LHCN-M2 (cell line): Measurements from ENCODE around the gene CWC15. TPM values are rescaled to one million over a fixed set of nuclear protein-coding genes. Genes with fewer than 3 reads are reported as not detected.
"Not testable (repeated sequence)": the region's sequence is repeated elsewhere in the genome, so short reads cannot be mapped to it uniquely, and the experiment has no call there.

ENCODE experiments used
- DNase-seq: peaks from one replicate; pipeline ENCODE4 v3.0.0-alpha.2; 2012; ENCODE audit warnings: low read depth
- polyA plus RNA-seq: library from polyadenylated mRNA; unstranded; fragments of >200 nt; gene quantifications from one replicate; pipeline ENCODE4 v1.2.1, GENCODE V29; 2012; ENCODE audit warnings: missing spikeins
- total RNA-seq: library from RNA; depleted of rRNA; stranded (reverse); fragments of >200 nt; gene quantifications from 2 replicates; pipeline ENCODE4 v1.2.3, GENCODE V29; 2014; rRNA removed

CWC15 gene
- total RNA-seq, result 45.6 and 49.5 TPM in 2 replicates
- 46.6 TPM for polyA plus RNA-seq

DNA sequence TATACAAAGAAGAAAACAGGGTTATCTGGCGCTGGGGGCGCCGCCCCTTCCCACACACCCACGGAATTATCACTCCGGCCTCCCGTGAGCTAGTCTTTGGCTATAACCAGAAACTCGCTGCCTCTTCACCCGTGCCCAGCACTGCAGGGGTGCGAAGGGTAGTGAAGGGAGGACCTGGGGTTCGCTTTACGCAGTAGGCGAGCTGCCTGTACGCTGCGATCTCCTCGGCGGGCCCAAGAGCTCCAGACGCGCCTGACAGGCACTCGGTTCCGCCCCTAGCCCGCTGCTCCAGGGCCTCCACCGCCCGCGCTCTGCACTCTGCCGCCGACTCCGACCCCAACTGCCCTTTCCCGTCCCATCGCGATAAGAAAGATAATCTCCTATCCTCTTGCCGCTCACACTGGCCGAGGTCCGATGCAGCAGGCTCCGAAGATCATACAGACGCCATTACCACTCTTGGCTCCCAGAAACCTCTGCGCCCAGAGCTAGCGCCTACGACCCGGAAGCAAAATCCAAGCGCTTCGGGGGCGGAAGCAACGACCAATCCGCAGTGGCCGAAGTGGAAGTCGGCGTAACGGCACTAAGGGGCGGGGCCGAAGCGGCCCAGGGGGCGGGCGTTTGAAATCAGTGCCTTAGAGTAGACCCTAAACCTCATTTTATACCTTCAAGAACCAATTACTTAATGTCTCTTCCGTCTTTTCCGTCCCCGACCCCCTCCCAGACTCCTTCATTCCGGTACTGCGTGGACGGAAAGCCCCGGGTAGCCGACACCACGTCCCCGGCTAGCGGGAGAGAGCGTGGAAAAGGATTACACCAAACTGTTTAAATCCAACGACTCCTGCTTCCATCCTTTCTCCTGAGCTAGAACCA, at the start of gene CWC15, which contains the start of gene KDM4D:
TSS of gene CWC15 (minus strand) at position 458 of the 870 bp plus-strand sequence. CDS start 1,371 bp downstream, outside the sequence.
TSS of gene KDM4D (plus strand) at position 611 of the 870 bp plus-strand sequence. CDS start 23,664 bp downstream, outside the sequence.
- peak; percentile 90 for DNase-seq

DNA sequence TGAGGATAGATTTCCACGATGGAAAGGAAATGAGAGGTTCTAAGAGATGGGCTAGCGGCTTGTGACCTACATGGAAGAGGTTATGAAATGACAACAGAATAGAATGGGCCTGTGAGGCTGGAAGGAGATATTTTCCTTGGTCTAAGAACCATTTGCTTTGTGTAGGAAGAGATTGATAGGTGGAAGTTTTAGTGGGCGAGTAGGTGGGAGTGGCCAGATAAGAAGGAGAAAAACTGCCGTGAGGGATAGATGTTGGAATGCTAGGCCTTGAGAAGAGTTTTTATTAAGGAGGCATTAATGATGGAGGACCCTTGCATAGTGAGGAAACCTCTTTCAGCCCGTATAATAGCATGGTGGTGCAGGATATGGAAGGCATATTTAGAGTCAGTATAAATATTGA, 48.1 kb upstream of the CWC15 start:
- DNase-seq, result not testable (repeated sequence)

DNA sequence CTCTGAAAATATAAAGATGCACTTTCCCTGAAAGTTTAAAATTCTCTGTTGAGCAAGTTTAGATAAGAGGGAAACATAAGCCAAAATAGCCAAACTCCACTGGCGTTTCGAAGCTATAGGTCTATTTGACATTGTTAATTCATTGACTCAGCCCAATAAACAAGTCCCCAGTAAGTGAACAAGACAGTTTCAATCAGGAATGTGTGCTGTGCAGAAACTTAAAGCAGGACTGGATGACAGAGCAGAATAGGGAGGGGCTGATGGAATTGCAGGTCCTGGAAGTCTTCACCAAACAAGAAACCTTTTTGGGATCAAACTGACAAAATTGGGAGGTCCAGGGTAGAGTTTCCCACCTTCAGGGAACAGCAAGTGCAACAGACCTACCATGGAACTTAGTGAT, 42.8 kb upstream of the CWC15 start:
- no peak for DNase-seq

DNA sequence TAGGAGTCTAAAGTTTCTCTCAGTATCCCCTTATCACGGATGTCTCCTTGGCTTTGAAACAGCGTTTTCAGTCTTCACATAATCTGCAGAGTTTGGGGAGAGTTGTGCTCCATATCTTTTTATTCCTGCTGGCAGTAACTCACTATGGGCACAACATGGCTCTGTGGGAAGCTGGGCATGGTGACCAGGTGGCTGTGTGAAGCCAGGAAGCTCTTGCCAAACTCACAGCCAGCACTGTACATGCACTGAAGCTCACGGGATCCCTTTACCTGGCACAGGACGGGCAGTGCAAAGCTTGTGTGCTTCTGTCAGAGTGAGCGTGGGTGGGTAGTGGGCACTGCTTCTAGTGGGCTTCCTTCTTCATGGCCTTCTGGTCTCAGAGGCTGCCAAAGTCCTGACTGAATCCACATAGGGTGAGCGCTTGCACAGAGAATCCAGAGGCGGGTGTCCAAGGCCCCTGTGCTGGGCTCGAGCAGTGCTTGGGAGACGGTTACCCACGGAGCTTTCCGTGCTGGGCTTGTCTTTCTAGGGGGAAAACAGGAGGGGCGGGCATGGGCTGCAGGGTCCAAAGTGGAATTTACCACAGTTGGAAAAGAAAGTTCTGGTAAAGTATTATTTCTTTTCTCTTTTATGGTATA, 40.9 kb upstream of the CWC15 start:
- no peak for DNase-seq

DNA sequence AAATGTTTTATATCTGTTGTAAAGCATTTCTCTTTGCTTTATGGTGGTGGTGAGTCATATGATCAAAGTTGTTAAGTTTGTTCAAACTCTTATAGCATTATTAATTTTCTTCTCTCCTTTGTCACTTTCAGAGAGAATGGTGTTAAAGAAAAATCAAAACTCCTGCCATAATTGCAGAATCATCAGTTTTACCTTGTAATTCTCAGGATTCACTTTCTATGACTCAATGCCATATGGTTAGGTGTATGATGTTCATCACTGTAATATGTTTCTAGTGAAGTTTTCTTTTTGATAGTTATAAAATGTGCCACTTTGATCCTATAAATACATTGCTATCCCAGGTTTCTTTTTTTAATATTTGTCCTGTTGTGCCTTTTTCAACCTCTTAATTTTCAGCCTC, 38.0 kb upstream of the CWC15 start:
- no peak for DNase-seq

DNA sequence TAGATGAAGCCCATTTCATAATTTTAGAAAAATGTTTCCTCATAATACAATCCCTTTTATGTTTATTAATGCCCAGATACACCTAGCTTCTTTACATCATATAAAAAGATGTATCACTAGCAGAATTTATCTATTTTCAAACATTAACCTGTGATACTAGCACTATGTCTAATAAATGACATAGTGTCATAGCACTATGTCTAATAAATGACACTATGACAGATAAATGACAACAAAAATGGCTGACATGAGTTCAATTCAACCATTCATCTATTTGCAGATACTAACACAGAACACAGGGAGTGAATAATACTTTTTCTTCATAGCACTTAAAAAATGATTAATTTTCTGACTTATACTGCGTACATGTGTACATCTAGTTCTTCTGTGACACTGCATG, 32.3 kb upstream of the CWC15 start:
- DNase-seq, result no peak

DNA sequence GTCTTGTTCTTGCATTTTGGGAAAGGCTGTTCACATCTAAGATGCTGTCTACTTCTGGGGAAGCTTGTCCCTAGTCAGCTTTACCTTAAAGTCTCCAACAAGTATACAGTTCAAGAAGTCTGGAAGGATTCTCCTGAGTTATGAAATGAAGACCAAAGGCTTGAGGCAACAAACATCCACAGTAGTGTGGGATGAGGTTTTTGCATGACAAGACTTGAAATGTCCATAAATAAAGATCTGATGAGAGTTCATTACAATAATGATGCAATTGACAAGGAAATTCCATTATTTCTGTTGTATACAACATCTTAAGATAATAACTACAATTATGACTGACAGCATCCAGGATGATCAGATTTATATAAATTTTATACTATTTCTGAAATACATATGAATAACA, 30.4 kb upstream of the CWC15 start:
- no peak for DNase-seq

DNA sequence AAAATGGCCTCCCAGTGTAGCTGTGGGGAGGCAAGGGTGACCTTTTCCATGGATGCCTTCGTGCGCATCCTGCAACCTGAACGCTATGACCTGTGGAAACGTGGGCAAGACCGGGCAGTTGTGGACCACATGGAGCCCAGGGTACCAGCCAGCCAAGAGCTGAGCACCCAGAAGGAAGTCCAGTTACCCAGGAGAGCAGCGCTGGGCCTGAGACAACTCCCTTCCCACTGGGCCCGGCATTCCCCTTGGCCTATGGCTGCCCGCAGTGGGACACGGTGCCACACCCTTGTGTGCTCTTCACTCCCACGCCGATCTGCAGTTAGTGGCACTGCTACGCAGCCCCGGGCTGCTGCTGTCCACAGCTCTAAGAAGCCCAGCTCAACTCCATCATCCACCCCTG, 24.9 kb upstream of the CWC15 start:
- no peak for DNase-seq

DNA sequence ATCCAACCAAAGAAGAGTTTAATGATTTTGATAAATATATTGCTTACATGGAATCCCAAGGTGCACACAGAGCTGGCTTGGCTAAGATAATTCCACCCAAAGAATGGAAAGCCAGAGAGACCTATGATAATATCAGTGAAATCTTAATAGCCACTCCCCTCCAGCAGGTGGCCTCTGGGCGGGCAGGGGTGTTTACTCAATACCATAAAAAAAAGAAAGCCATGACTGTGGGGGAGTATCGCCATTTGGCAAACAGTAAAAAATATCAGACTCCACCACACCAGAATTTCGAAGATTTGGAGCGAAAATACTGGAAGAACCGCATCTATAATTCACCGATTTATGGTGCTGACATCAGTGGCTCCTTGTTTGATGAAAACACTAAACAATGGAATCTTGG, 24.1 kb upstream of the CWC15 start:
- DNase-seq, result no peak

DNA sequence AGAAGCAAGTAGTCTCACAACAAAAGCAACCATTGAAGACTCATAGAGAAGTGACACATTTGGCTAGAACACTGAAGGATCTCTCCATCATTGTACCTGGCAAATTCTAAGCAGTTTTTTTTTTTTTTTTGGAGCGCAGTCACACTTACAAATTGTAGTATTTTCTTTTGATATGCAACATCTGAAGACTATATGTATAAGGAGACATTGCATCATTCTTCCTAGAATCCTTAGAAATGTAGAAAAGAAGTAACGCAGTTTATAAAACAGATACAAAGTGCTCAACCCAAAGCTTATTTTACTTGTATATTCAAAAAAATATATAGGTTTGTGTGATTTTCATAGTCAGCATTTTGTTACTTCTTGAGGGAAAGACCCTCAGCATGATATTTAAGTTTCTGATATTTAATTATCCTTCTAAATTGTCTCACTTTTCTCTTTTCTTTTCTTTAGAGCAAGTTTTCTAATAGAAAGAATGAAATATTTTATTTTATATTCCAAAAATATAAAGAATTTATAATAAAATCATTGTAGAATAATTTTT, 20.1 kb upstream of the CWC15 start:
- no peak for DNase-seq

DNA sequence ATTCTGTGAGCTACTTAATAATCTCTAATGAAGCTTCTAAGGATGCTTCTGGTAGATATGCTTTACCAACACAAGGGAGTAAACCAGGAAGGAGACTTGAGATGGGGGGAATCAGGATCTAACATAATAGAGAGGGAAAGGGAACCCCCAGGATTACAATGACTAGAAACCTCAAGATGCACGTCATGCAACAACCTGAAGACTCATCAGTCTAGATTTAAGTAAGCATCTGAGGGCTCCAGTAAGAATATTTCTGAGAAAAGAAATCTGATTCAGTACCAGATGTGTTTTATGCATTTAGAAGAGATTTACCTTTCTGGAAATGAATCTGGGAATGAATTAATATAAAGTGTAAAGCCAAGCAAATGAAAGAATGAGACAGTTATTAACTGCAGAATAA, 15.4 kb upstream of the CWC15 start:
- DNase-seq, result no peak

DNA sequence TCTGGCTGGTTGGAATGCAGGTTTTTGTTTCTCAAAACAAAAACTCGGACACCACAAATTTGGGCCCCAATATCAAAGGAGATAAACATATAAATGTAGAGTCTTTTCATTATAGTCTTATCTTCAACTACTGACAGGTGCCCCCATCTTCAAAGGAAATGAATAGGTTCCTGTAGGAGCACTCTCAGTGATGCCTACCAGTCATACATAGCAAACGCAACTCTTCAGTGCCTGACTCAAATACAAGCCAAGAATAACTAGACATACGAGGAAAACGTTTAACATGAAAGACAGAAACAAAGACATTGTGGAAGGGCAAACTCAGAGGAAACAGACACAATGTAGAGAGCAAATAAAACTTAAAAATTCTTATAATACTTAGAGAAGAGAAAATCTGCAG, 14.0 kb upstream of the CWC15 start:
- no peak for DNase-seq

DNA sequence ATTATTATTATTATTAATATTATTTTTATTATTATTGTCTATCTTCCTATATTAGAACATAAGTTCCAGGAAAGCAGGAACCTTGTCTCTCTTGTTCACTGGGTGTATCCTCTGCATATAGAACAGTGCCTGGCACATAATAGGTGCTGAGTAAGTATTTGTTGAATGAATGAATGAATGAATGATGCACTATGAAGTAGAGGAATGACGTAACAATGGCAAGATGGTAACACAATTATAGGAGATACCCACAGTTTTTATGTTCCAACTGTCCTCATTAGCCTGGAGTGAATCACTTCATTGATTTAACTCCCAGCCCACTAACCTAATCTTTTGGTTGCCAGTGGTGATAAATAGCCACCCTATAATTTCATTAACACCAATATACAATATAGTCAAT, 2.2 kb upstream of the CWC15 start:
- no peak for DNase-seq

DNA sequence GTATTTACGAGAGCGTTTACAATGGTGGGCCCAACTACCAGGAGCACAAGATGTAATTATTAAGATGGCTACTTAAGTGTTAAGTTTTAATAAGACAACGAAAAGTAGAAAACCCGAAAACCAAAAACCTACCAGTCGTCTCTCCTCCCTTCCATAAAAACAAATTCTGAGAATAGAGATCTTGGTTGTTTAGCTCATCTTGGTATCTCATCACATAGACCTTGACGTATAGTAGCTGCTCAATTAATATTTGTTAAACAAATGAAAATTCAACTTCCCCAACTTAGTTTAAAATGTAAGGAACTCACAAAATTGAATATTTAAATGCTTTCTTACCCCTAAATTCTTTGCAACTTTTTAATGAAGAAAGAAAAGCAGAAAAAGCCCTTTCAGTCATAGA, 822 bp upstream of the CWC15 start:
- no peak for DNase-seq

DNA sequence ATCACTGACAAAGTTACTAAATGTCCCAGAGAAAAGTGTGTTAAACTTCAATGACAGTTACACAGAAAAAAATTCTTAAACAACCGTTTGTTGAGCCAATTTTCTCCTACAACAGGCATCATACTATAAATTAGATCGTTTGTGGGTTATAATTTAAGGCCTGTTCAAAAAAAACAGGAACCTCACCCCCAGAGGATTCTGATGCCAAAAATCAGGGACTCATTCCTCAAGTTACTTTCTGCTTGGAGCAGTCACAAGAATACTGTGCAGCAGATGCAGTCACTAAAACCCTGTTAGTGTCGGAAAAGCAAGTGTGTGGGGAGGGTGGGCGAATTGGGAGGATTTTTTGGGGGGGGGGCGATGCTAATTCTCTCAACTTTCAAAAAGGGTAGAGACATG, 657 bp downstream of the CWC15 start:
- DNase-seq, result no peak

DNA sequence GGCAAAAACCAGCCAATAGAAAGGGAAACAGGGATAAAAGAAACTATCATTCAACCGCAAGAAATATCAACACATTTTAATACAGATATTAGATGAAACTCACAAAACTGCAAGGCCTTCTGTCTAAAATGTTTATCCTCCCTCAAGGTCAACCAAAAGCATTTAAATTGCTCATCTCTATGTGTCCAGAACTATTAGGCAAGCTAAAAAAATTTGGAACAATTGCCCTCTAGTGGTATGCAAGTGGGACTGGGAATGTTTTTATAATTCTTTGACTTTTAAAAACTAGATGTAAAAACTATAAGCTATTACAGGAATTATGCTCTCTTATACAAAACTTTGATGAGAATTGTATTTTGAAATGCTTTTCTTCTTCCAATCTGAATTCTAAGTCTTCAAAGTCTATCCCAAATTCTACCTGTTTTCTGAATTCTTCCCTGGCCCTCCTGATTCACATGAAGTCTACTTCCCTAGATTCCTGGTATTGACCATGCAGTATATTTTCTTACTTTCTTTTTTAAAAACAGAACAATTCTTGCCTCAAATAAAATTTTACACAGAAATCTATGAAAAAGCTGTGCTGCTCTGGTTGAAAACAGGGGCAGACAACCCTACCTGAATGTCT, 4.9 kb downstream of the CWC15 start:
- DNase-seq, result peak; percentile 45

DNA sequence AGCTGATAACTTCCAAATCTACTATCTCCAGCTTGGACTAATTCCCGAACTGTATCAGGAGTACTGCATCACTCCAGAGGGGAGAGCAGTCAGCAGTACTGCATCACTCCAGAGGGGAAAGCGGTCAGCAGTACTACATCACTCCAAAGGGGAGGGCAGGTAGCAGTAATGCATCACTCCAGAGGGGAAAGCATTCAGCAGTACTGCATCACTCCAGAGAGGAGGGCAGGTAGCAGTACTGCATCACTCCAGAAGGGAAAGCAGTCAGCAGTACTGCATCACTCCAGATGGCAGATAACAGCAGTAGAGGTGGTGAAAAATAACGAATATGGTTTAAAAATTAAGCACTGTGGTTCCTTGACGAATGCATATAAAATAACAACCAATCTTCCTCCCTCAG, 8.4 kb downstream of the CWC15 start:
- no peak for DNase-seq

DNA sequence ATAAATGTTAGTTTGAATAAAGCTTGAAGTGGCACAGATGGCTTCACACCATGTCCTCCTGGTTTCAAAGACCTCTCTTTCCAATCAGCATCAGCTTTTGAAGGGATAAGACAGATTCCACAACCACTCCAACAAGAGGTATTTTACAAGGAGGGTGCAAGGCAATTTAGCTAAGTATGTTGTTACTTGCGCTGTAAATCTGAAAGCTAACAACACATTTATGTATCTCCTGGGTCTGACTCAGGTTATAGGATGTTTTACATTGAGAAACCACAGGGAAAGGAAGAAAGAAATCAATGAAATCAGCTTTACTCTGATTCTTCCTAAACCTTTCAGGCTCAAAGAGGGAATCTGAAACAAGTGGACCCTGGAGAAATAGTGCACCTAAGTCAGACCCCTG, 12.1 kb downstream of the CWC15 start:
- DNase-seq, result no peak

DNA sequence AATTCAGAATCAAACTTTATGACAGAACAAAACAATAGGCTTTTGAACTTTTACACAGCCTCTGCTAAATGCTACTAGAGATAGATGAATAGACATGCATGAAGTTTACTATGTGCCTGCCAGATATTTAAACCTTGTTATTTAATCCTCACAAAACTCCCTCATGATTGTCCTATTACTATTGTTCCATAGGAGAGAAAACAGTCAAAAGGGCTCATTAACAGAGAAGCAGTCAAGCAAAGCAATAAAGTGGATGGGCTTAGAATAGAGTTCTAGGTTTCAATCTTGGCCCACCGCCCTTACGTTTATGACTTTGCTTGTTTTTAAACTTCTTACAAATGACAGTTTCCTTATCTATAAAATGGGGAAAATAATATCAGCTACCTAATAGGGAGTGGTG, 12.9 kb downstream of the CWC15 start:
- no peak for DNase-seq

DNA sequence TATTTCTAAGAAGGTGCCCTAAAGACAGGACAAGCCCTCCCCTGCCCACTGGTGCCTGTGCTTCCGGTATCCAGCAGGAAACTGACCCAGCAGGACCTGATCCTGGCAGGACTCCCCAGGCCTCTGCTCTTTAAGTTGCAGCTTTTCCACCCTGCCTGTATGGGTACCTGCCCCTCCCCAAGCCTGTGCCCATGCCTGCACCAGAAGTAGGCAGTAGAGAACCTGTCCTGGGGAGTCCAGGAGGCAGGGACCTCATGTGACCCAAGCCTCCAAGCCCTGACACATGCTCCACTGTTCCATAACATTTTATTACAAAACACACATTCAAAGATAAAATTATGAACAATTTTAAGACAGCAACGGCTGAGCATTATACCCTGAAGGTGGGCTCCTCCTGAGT, 14.2 kb downstream of the CWC15 start:
- no peak for DNase-seq

DNA sequence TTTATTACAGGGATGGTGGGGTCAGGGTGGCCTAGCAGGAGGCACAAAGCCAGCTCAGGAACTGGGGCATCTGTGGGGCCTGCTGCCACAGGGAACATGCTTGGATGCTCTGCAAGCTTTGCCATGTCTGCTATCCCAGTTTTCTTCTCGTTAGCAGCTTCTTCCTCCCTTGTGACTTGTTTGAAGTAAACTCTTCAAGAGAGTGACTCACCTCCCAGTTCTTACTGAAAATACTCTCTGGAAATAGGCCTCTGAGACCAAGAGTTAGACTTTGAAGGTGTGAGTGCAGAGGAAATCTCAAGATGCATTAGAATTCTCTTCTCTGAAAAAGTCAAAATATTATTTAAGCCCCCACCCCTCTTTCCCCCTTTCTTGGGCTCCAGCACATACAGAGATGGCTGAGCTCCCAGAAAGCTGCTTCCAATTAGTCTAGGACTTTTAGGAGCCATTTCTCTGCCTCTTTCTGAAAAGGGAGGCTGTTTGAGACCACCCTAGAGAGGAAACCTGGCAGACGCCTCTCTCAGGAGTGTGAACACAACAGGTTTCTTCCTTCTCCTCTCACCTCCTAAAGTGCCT, 15.1 kb downstream of the CWC15 start:
- DNase-seq, result peak; percentile 21

DNA sequence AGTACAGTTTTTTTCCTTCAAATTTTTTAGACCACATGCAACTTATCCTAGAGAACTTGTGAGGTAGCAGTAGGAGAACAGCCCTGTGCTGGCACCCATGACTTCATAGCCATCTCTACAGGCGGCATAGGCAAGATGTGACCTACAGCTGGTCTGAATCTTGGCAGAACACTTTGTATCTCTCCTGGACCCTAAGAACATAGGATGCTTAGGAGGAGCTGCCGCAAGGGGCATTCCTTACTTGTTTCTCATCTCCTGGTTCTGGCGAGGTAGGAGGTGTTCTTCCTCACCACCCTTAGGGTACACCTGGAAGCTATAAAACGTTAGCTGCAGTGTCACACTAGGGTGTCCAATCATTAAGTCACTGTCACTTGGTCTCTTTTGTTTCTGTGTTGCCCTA, 16.4 kb downstream of the CWC15 start:
- no peak for DNase-seq
